Brain microvascular endothelial cell (primary cell): Measurements from ENCODE around the gene C11orf42.

Experiments
- DNase-seq: peaks from one replicate; pipeline ENCODE4 v3.0.0-alpha.2; 2020
- H3K27ac ChIP-seq: fragments of 250-450 bp; sonication (Bioruptor Pico); 2 replicates; pipeline ENCODE4 v1.5.1; 2020; ENCODE audit warnings: mild to moderate bottlenecking, moderate library complexity
- H3K27me3 ChIP-seq: fragments of 250-450 bp; sonication (Bioruptor Pico); replicated peaks from 2 replicates; pipeline ENCODE4 v1.5.1; 2020; ENCODE audit warnings: mild to moderate bottlenecking
- H3K36me3 ChIP-seq: fragments of 250-450 bp; sonication (Bioruptor Pico); replicated peaks from 2 replicates; pipeline ENCODE4 v1.5.1; 2020; ENCODE audit warnings: mild to moderate bottlenecking
- H3K4me3 ChIP-seq: 2 replicates; pipeline ENCODE4 v1.5.1; 2011; ENCODE audit warnings: low read depth, mild to moderate bottlenecking, control low read depth, low read length, moderate library complexity
- CTCF ChIP-seq: IDR thresholded peaks from 2 replicates; pipeline ENCODE4 v1.5.1; 2011; ENCODE audit warnings: low read depth, mild to moderate bottlenecking, moderate library complexity, low read length, control low read depth, inconsistent platforms; ENCODE audit errors: missing control alignments
- in situ Hi-C: cut with HindIII; loops from 2 replicates; pipeline ENCODE4 v1.10.0; 2017; ENCODE audit warnings: low sequenced_read_pairs, low pct_ligation_motif_present

Gene C11orf42

GRCh38 chr11:6224421-6224820, 19.1 kb downstream of the C11orf42 start:
- Histone ChIP-seq H3K36me3 (peaks cover 18% of the 10 kb centered on the region), H3K4me3 (no peak overlapping the region), H3K27me3 (no peaks in the 10 kb centered on the region), H3K27ac (no peak overlapping the region)
- TF ChIP-seq CTCF = no peak
- DNase-seq = no peak
- in situ Hi-C loops = no loop called here

- TF ChIP-seq CTCF = no peak
- H3K4me3 ChIP-seq = no peak overlapping the region
- no peak overlapping the region for H3K27ac ChIP-seq
- H3K36me3 ChIP-seq = peaks cover 18% of the 10 kb centered on the region
- in situ Hi-C loops = no loop called here
- no peak for DNase-seq
- H3K27me3 ChIP-seq = no peaks in the 10 kb centered on the region
These were observed 19.7 kb downstream of the C11orf42 start for GRCh38 chr11:6225024-6225423.

- no peak overlapping the region for H3K4me3 ChIP-seq
- no peaks in the 10 kb centered on the region for H3K27me3 ChIP-seq
- no peak for TF ChIP-seq CTCF
- no peak overlapping the region for H3K27ac ChIP-seq
- H3K36me3 ChIP-seq = peaks cover 18% of the 10 kb centered on the region
- DNase-seq = no peak
- in situ Hi-C loops = no loop called here
These were observed 20.5 kb downstream of the C11orf42 start for GRCh38 chr11:6225896-6226295.

GRCh38 chr11:6228520-6228919, 23.2 kb downstream of the C11orf42 start:
- in situ Hi-C loops = no loop called here
- Histone ChIP-seq H3K27ac (no peak overlapping the region), H3K27me3 (no peaks in the 10 kb centered on the region), H3K4me3 (no peak overlapping the region), H3K36me3 (peaks cover 2% of the 10 kb centered on the region)
- DNase-seq = no peak
- no peak for TF ChIP-seq CTCF

- Histone ChIP-seq H3K27me3 (no peaks in the 10 kb centered on the region), H3K4me3 (no peak overlapping the region), H3K27ac (no peak overlapping the region), H3K36me3 (no peaks in the 10 kb centered on the region)
- in situ Hi-C loops = no loop called here
- DNase-seq = no peak
- TF ChIP-seq CTCF = no peak
These were observed 24.6 kb downstream of the C11orf42 start for GRCh38 chr11:6229911-6230310.

GRCh38 chr11:6232899-6233298, 27.5 kb downstream of the C11orf42 start:
- TF ChIP-seq CTCF = no peak

More at GRCh38 chr11:6232899-6233298, 27.5 kb downstream of the C11orf42 start:
- H3K36me3 ChIP-seq = no peaks in the 10 kb centered on the region
- no peak overlapping the region for H3K4me3 ChIP-seq
- in situ Hi-C loops = no loop called here
- DNase-seq = no peak
- no peaks in the 10 kb centered on the region for H3K27me3 ChIP-seq
- no peak overlapping the region for H3K27ac ChIP-seq
